Measurements from ENCODE around the gene TCP1.

- TF ChIP-seq POLR2AphosphoS5 (IDR thresholded peaks at IDR 0.05) = no peak
- TF ChIP-seq CTCF (IDR thresholded peaks at IDR 0.05) = no peak
- TF ChIP-seq POLR2A (IDR thresholded peaks at IDR 0.05) = no peak
These were observed 19.9 kb downstream of the TCP1 start for GRCh38 chr6:159769470-159769869.

Data from breast epithelium (tissue), 3 donors.